K562 (cell line): ENCODE measurements around the gene CEP57. TPM values are rescaled to one million over a fixed set of nuclear protein-coding genes. Genes with fewer than 3 reads are reported as not detected.

ENCODE experiments used
- CHD2 ChIP-seq: IDR thresholded peaks from 2 replicates; pipeline ENCODE4 v1.6.1; 2011; ENCODE audit warnings: low read depth, low read length
- FOSL1 ChIP-seq: fragments of 200-800 bp; sonication (Bioruptor generic); conservative IDR thresholded peaks from 2 replicates; pipeline ENCODE4 v1.6.1; 2016; ENCODE audit warnings: missing genetic modification characterization, missing compliant biosample characterization
- HEY1 ChIP-seq: fragments of 250-450 bp; sonication (Bioruptor Pico); IDR thresholded peaks from 2 replicates; pipeline ENCODE4 v1.5.0; 2020; ENCODE audit warnings: mild to moderate bottlenecking, moderate library complexity, borderline replicate concordance
- MCM5 ChIP-seq: fragments of 450-650 bp; IDR thresholded peaks from 2 replicates; pipeline ENCODE4 v1.6.1; 2016; ENCODE audit warnings: low read depth
- MYBL2 ChIP-seq, 2 experiments: fragments of 450-650 bp in 1 of 2; sonication (generic) in 1 of 2; formaldehyde crosslinking in 1 of 2; IDR thresholded peaks; 2 replicates each; pipeline versions ENCODE4 v1.6.1 to v1.8.1; 2017 to 2022; ENCODE audit warnings: borderline replicate concordance in 1 of 2, inconsistent platforms in 1 of 2, low read depth in 1 of 2, mild to moderate bottlenecking in 1 of 2, missing genetic modification reagents in 1 of 2, moderate library complexity in 1 of 2
- MYNN ChIP-seq, 2 experiments: sonication (generic); formaldehyde crosslinking in 1 of 2; IDR thresholded peaks; 2 replicates each; pipeline versions ENCODE4 v1.5.0 to v1.6.1; 2016 to 2020; ENCODE audit warnings: antibody characterized with exemption in 1 of 2, missing genetic modification reagents in 1 of 2
- PURB ChIP-seq: sonication (generic); formaldehyde crosslinking; IDR thresholded peaks from 2 replicates; pipeline ENCODE4 v1.9.0; 2021; ENCODE audit warnings: low read depth, mild to moderate bottlenecking, missing genetic modification reagents
- TCF7L2 ChIP-seq: fragments of 150-350 bp; IDR thresholded peaks from 2 replicates; pipeline ENCODE4 v1.6.1; 2016; ENCODE audit warnings: low read depth, mild to moderate bottlenecking, low read length, moderate library complexity
- ZNF586 ChIP-seq: fragments of 450-650 bp; formaldehyde crosslinking; conservative IDR thresholded peaks from 2 replicates; pipeline ENCODE4 v1.4.0; 2020; ENCODE audit warnings: mild to moderate bottlenecking, moderate library complexity
- ZNF644 ChIP-seq: fragments of 200-800 bp; sonication (Bioruptor generic); IDR thresholded peaks from 2 replicates; pipeline ENCODE4 v1.6.1; 2016; ENCODE audit warnings: low read depth, missing genetic modification characterization, missing compliant biosample characterization
- polyA plus RNA-seq, 8 experiments: library from polyadenylated mRNA; depleted of rRNA in 4 of 8; stranded (reverse) in 5 of 8; unstranded in 3 of 8; fragments of >200 nt; fragmentation: Nextera tagmentation in 2 of 8; fragmentation: Illumina TruSeq in 1 of 8; extraction: Ambion mirVana in 2 of 8; extraction: Trizol in 1 of 8; gene quantifications; 2 replicates each; pipeline versions ENCODE4 v1.2.1 to v1.2.3, GENCODE V29; 2011 to 2014; ENCODE audit warnings: inconsistent platforms in 1 of 8, missing spikeins in 1 of 8
- total RNA-seq, 7 experiments: library from RNA; depleted of rRNA in 6 of 7; stranded (reverse); fragments of >200 nt in 6 of 7; fragmentation: Illumina TruSeq in 2 of 7; extraction: Trizol in 2 of 7; gene quantifications; 2 replicates each; pipeline versions ENCODE4 v1.2.1 to v1.2.3, GENCODE V29; 2011 to 2021; ENCODE audit warnings: low replicate concordance in 1 of 7
- TF ChIP-seq, protein P1 (sequence below): fragments of 250-450 bp; sonication (Bioruptor Pico); IDR thresholded peaks from 2 replicates; pipeline ENCODE4 v1.4.0; 2020; ENCODE audit warnings: mild to moderate bottlenecking
- TF ChIP-seq, protein P2 (sequence below): IDR thresholded peaks from 2 replicates; pipeline ENCODE4 v1.6.1; 2011; ENCODE audit not compliant: insufficient read length; ENCODE audit errors: extremely low read depth
- TF ChIP-seq, protein P3 (sequence below): fragments of 150-350 bp; conservative IDR thresholded peaks from 2 replicates; pipeline ENCODE4 v1.6.1; 2014; ENCODE audit warnings: low read length
- TF ChIP-seq, protein P4 (sequence below): fragments of 450-650 bp; IDR thresholded peaks from 2 replicates; pipeline ENCODE4 v1.6.1; 2014; ENCODE audit warnings: low read depth, mild to moderate bottlenecking, moderate library complexity, borderline replicate concordance
- TF ChIP-seq, protein P5 (sequence below): sonication (generic); formaldehyde crosslinking; IDR thresholded peaks from 2 replicates; pipeline ENCODE4 v1.8.1; 2023; ENCODE audit warnings: missing genetic modification reagents, mild to moderate bottlenecking, borderline replicate concordance

CEP57 gene
- total and polyA plus RNA-seq, 9 of the 15 experiments (the other 6 are each of a cell fraction or from before 2014, with no cell fraction given), result 25.1 to 88.1 (median 65.2) TPM

DNA sequence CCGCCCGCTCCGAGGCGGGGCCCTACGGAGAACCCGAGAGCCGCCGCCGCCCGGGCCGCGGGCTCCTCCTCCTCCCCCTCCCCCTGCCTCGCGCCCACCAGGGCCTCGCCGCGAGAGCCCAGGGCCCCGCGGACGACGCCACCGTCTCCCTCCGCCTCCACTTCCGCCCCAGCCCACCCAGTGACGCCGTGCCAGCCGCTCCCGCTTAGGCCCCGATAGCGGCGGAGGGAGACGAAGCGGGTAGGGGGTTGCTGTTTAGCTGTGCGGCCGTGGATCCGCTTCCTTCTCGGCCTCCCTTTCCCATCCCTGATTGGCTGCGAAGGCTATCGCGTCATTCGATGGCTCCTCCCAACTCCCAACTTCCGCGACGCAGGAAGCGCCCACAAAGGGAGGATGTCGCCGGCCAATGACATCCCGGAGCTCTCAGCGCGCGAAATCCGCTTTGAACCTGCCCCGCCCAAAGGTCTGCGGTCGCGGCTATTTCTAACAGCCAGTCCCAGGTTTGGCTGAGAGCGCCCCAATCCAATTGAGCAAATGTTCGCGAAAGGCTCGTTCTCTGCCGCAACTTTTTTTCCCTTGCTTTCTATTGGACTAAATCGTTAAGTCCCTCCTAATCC lies 684 bp upstream of the CEP57 start, which contains the start of gene FAM76B (continued):
- TF ChIP-seq, protein P1, sequence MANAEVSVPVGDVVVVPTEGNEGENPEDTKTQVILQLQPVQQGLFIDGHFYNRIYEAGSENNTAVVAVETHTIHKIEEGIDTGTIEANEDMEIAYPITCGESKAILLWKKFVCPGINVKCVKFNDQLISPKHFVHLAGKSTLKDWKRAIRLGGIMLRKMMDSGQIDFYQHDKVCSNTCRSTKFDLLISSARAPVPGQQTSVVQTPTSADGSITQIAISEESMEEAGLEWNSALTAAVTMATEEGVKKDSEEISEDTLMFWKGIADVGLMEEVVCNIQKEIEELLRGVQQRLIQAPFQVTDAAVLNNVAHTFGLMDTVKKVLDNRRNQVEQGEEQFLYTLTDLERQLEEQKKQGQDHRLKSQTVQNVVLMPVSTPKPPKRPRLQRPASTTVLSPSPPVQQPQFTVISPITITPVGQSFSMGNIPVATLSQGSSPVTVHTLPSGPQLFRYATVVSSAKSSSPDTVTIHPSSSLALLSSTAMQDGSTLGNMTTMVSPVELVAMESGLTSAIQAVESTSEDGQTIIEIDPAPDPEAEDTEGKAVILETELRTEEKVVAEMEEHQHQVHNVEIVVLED (CRISPR knock-in tag), result no peak; the same call in 1 of the 2 replicates
- TF ChIP-seq, protein P2, sequence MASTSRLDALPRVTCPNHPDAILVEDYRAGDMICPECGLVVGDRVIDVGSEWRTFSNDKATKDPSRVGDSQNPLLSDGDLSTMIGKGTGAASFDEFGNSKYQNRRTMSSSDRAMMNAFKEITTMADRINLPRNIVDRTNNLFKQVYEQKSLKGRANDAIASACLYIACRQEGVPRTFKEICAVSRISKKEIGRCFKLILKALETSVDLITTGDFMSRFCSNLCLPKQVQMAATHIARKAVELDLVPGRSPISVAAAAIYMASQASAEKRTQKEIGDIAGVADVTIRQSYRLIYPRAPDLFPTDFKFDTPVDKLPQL, result no peak
- TF ChIP-seq TCF7L2, result no peak
- TF ChIP-seq, protein P3, sequence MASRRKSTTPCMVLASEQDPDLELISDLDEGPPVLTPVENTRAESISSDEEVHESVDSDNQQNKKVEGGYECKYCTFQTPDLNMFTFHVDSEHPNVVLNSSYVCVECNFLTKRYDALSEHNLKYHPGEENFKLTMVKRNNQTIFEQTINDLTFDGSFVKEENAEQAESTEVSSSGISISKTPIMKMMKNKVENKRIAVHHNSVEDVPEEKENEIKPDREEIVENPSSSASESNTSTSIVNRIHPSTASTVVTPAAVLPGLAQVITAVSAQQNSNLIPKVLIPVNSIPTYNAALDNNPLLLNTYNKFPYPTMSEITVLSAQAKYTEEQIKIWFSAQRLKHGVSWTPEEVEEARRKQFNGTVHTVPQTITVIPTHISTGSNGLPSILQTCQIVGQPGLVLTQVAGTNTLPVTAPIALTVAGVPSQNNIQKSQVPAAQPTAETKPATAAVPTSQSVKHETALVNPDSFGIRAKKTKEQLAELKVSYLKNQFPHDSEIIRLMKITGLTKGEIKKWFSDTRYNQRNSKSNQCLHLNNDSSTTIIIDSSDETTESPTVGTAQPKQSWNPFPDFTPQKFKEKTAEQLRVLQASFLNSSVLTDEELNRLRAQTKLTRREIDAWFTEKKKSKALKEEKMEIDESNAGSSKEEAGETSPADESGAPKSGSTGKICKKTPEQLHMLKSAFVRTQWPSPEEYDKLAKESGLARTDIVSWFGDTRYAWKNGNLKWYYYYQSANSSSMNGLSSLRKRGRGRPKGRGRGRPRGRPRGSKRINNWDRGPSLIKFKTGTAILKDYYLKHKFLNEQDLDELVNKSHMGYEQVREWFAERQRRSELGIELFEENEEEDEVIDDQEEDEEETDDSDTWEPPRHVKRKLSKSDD, result no peak
- no peak for TF ChIP-seq MYNN (IDR thresholded peaks at IDR 0.05)
- no peak for TF ChIP-seq MYNN (CRISPR knock-in tag; IDR thresholded peaks at IDR 0.05)
- TF ChIP-seq, protein P4, sequence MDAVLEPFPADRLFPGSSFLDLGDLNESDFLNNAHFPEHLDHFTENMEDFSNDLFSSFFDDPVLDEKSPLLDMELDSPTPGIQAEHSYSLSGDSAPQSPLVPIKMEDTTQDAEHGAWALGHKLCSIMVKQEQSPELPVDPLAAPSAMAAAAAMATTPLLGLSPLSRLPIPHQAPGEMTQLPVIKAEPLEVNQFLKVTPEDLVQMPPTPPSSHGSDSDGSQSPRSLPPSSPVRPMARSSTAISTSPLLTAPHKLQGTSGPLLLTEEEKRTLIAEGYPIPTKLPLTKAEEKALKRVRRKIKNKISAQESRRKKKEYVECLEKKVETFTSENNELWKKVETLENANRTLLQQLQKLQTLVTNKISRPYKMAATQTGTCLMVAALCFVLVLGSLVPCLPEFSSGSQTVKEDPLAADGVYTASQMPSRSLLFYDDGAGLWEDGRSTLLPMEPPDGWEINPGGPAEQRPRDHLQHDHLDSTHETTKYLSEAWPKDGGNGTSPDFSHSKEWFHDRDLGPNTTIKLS, result no peak; the same call in 1 of the 2 replicates
- peak; percentile 57; the same call in 1 of the 2 replicates for TF ChIP-seq FOSL1 (tag)
- TF ChIP-seq ZNF644 (tag), result no peak
- TF ChIP-seq MCM5, result no peak
- TF ChIP-seq ZNF586, result no peak
- TF ChIP-seq PURB (CRISPR knock-in tag), result no peak
- peak; percentile 69 for TF ChIP-seq CHD2
- peak; percentile 90 for TF ChIP-seq MYBL2 (IDR thresholded peaks at IDR 0.05; ENCODE audit: low read depth)
- no peak for TF ChIP-seq MYBL2 (CRISPR knock-in tag; IDR thresholded peaks at IDR 0.05; ENCODE audit: borderline replicate concordance)
- TF ChIP-seq, protein P5, sequence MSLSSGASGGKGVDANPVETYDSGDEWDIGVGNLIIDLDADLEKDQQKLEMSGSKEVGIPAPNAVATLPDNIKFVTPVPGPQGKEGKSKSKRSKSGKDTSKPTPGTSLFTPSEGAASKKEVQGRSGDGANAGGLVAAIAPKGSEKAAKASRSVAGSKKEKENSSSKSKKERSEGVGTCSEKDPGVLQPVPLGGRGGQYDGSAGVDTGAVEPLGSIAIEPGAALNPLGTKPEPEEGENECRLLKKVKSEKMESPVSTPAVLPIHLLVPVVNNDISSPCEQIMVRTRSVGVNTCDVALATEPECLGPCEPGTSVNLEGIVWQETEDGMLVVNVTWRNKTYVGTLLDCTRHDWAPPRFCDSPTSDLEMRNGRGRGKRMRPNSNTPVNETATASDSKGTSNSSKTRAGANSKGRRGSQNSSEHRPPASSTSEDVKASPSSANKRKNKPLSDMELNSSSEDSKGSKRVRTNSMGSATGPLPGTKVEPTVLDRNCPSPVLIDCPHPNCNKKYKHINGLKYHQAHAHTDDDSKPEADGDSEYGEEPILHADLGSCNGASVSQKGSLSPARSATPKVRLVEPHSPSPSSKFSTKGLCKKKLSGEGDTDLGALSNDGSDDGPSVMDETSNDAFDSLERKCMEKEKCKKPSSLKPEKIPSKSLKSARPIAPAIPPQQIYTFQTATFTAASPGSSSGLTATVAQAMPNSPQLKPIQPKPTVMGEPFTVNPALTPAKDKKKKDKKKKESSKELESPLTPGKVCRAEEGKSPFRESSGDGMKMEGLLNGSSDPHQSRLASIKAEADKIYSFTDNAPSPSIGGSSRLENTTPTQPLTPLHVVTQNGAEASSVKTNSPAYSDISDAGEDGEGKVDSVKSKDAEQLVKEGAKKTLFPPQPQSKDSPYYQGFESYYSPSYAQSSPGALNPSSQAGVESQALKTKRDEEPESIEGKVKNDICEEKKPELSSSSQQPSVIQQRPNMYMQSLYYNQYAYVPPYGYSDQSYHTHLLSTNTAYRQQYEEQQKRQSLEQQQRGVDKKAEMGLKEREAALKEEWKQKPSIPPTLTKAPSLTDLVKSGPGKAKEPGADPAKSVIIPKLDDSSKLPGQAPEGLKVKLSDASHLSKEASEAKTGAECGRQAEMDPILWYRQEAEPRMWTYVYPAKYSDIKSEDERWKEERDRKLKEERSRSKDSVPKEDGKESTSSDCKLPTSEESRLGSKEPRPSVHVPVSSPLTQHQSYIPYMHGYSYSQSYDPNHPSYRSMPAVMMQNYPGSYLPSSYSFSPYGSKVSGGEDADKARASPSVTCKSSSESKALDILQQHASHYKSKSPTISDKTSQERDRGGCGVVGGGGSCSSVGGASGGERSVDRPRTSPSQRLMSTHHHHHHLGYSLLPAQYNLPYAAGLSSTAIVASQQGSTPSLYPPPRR (CRISPR knock-in tag), result no peak
- TF ChIP-seq HEY1 (CRISPR knock-in tag), result no peak
